HS-27A (cell line): ENCODE data around the gene AMIGO3.
"Not testable (repeated sequence)": the region's sequence is repeated elsewhere in the genome, so short reads cannot be mapped to it uniquely, and the experiment has no call there.

Experiments
- DNase-seq: peaks from one replicate; pipeline ENCODE4 v3.0.0-alpha.2; 2012; ENCODE audit warnings: low read depth, missing footprints

The AMIGO3 gene

GRCh38 chr3:49719214-49719884 is at the start of gene AMIGO3:
Gene AMIGO3, minus strand, starts transcription at chr3:49719684. Its CDS starts 219 bp downstream, at chr3:49719465.
- DNase-seq: no peak

DNA sequence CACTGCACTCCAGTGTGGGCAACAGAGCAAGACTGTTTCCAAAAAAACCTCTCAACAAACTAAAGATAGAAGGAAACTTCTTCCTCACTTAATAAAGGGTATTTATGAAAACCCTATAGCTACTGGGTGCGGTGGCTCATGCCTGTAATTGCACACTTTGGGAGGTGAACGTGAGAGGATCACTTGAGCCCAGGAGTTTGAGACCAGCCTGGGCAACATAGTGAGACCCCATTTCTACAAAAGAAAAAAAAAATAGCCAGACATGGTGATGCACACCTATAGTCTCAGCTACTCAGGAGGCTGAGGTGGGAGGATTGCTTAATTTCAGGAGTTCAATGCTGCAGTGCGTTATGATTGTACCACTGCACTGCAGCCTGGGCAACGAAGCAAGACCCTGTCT is 44.5 kb upstream of the AMIGO3 start:
- no peak for DNase-seq

DNA sequence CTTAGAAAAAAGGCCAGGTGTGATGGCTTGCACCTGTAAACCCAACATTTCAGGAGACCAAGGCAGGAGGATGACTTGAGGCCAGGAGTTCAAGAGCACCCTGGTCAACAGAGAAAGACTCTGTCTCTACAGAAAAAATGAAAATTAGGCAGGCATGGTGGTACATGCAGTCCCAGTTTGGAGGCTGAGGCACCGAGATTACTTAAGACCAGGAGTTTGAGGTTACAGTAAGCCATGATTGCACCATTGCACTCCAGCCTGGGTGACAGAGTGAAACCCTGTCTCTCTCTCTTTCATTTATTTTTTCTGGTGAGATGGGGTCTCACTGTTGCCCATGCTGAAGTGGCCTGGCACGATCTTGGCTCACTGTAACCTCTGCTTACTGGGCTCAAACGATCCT is 42.2 kb upstream of the AMIGO3 start:
- no peak for DNase-seq

- no peak for DNase-seq
Observed at GRCh38 chr3:49759226-49759625, 39.7 kb upstream of the AMIGO3 start.

- no peak for DNase-seq
Observed at GRCh38 chr3:49757197-49757596, 37.7 kb upstream of the AMIGO3 start.

- no peak for DNase-seq
Observed at GRCh38 chr3:49756036-49756435, 36.6 kb upstream of the AMIGO3 start.

GRCh38 chr3:49754536-49754935 is 35.1 kb upstream of the AMIGO3 start:
- no peak for DNase-seq

DNA sequence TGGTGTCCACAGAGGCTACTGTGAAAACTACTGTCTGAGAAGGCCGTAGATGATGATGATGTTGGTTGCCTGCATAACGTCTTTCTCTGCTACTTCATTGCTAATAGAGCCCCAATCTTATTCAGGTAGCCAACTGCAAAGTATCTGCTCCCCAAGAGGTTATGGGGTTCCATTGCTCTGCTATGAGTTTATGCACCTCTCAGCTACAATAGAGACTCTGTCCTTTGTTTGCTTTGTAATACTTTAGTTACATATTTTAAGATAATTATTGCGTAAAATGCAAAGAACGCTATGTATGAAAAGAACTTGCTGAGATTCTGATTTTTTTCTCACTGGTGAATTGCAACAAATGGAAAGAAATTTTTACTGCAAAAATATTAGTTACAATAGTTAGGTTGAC is 32.0 kb upstream of the AMIGO3 start:
- DNase-seq: no peak

DNA sequence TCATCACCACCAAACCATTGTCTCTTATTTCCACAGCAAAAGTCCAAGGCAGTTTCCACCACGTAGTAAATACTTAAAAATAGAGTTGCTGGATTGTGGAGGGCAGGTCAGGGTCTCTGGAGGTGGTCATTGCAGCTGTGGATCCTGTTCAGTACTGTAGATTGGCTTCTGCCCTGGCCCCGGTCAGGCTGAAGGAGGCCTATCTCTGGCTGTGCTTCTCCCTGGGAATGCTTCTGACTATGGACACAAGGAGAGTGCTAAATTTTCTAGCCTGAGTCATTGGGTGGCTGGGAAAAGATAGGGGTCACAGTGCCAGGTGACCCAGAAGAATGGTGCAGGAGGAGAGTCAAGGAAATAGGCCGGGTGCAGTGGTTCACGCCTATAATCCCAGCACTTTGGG is 30.6 kb upstream of the AMIGO3 start:
- no peak for DNase-seq

DNA sequence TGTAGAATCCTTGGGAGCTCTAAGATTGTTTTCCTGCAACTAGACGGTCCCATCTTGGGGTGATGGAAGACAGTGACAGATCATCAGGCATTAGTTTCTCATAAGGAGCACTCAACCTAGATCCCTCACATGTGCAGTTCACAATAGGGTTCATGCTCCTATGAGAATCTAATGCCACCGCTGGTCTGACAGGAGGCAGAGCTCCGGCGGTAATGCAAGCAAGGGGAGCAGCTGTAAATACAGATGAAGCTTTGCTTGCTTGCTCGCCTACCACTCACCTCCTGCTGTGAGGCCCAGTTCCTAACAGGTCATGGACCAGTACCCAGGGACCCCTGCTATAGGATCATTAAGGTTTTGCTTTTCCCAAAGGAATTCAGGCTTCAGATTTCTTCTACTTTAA is 29.4 kb upstream of the AMIGO3 start:
- DNase-seq: not testable (repeated sequence)

DNA sequence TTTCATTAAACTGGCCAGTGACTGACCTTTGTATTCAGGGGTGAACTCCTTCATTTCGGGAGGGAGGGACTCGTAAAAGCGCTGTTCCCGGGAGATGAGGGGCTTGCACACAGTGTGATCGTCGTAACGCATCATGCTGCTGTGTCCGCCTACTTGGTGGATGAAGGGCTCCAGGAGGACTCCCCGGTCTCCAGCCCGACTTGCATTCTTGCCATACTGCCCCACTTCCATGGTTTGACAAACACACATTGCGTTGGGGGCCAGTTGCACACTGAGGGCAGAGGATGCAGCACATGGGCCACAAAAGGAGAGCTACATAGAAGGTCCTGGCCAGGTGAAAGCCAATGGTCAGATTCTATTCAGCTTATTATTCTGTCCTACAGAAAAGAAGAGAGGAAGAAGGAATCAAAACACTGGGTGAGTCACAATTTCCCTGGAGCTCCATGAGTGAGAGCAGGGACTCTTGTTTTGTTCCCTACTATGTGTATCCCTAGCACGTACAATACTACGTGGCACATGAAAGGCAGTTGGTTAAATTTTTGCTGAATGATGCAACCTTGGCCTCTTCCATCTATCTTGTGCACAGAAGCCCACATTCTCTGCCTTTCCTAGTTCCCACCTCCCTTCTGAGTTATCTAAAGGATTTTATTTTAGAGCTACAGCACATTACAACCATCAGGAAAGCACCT is 28.5 kb upstream of the AMIGO3 start:
- DNase-seq: no peak

DNA sequence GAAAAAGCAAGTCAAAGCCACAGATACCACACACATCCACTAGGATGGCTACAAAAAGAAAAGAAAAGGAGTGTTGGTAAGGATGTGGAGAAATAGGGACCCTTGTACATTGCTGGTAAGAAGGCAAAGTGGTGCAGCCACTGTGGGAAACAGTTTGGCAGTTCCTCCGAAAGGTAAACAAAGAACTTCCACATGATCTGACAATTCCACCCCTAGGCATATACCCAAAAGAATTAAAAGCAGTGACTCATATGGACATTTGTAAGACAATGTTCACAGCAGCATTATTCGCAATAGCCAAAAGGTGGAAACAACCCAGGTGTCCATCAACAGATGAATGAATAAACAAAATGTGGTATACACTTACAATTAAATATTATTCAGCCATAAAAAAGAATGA is 26.5 kb upstream of the AMIGO3 start:
- DNase-seq: no peak

GRCh38 chr3:49740427-49740826 is 20.9 kb upstream of the AMIGO3 start:
- no peak for DNase-seq

- DNase-seq: no peak
Observed at GRCh38 chr3:49738067-49738713, 18.7 kb upstream of the AMIGO3 start.

DNA sequence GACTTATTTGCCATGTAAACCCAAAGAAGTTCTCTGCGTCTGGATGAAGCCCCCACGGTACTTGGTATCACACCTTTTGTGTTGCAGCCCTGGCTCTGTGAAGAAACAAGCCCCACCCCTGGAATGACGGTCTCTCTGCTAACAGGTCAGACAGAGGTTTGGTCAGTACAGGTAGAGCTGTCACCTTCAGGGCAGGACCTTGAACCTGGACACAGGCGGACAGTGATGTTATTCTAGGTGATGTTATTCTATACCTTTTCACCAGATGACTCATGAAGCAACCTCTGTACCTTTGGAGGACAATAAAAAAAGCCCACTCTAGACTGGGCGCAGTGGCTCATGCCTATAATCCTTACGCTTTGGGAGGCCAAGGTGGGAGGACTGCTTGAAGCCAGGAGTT is 15.3 kb upstream of the AMIGO3 start:
- no peak for DNase-seq

GRCh38 chr3:49733551-49733950 is 14.1 kb upstream of the AMIGO3 start:
- DNase-seq: no peak

DNA sequence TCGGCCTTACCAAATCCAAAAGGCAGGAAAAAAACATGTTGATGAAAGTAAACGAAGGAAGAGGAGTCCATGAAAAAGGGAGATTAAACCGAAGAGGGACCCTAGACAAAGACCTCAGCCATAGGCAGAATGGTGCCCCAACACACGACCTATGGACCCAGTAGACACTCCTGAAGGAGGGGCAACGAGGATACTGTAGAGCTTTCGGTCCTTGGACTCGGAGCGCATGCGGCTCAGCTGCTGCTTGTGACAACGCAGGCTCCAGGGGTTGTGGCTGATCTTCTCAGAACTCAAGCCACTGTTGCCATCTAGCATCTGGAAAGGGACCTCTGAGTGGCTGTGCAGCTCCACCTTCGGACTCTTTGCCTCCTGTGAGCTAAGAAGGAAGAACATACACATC is 13.1 kb upstream of the AMIGO3 start:
- DNase-seq: no peak

GRCh38 chr3:49729966-49730609 is 10.6 kb upstream of the AMIGO3 start:
- DNase-seq: no peak

DNA sequence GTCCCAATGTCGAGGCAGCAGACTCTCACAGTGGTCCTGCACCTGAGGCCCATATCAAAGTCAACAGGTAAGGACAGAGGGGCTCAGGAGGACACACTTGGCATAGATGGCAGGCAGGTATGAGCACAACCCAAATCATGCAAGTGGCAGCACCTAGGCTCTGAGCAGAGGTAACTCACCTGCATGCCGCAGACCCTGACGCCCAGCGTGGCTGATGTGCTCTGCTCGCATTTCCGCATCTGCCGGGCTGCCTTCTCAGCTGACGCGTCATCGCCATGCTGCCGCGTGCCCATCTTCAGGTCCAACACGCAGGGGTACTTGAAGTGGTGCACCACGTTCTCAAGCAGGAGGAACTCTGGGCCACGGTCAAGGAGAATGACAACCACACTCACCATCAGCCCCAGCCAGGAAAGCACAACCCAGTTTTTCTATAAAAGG is 8.5 kb upstream of the AMIGO3 start:
- DNase-seq: no peak

DNA sequence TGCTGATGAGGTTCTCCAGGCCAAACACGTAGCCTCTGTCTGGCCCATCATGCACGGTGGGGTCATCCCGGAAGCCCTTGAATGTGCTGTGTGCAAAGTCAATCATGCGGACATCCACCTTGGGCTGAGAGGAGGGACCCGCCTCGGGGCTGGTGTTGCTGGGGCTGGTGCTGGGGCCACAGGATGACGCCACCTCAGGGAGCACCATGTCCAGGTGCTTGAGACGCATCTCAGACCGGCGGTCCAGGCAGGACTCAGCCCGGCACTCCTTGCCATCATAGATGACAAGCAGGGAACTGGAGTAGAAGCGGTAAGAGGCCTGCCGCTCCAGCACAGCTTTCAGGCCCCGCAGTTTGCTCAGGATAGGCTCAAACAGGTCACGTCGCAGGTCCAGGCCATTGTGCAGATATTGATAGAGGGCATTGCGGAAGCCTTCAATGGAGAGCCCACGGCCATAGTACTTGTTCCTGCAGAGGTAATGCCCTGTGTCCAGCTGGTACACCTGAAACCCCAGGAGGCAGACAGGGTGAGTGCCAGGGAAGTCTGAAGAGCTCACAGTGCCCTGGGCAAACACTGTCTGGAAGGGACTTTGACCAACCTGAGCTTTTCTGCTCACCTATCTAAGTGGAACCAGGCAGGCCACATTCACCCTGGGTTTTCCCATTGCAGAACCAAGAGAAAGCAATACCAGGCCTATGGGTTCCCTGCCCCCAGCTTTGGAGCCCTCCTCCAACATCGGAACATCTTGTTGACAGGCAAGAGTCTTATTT is 7.9 kb upstream of the AMIGO3 start:
- DNase-seq: no peak

- DNase-seq: no peak
Observed at GRCh38 chr3:49725906-49726681, 6.6 kb upstream of the AMIGO3 start.
